NCI-H226 (cell line): ENCODE results near the gene OR11A1.

Experiments
- DNase-seq: peaks from one replicate; pipeline ENCODE4 v3.0.0-alpha.2; 2015

The OR11A1 gene, protein sequence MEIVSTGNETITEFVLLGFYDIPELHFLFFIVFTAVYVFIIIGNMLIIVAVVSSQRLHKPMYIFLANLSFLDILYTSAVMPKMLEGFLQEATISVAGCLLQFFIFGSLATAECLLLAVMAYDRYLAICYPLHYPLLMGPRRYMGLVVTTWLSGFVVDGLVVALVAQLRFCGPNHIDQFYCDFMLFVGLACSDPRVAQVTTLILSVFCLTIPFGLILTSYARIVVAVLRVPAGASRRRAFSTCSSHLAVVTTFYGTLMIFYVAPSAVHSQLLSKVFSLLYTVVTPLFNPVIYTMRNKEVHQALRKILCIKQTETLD

GRCh38 chr6:29456971-29457370 lies at the start of gene OR11A1, which contains the start of gene OR2H1:
OR11A1 (minus strand) TSS chr6:29457071; CDS start chr6:29427641, 29,430 bp downstream.
OR2H1 (plus strand) TSS chr6:29457155; CDS start chr6:29461770, 4,615 bp downstream.
- DNase-seq, result no peak

GRCh38 chr6:29506446-29507067 lies 49.7 kb upstream of the OR11A1 start:
- no peak for DNase-seq

DNA sequence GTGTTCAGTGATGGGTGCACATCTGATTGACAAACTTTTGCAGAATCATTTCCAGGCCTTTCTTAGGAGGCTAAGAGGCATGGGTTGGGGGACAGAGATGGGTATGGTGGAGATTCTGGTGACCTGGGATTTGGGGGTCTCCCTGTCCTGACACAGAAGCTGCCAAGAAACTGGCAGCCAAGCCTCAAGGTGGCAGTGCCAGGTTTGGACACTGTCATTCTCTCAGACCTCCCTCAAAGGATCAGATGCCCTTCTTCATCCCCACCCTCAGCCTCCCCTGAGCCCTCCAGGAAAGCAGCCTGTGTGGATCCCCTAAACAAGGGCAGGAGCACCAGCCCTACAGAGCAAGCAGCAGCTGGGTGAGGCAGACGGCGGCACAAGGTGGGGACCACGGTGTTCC lies 48.9 kb upstream of the OR11A1 start:
- DNase-seq, result no peak

GRCh38 chr6:29504961-29505360 lies 48.1 kb upstream of the OR11A1 start:
- no peak for DNase-seq

- DNase-seq, result peak; percentile 16
Observed at GRCh38 chr6:29502597-29502996, 45.7 kb upstream of the OR11A1 start.

DNA sequence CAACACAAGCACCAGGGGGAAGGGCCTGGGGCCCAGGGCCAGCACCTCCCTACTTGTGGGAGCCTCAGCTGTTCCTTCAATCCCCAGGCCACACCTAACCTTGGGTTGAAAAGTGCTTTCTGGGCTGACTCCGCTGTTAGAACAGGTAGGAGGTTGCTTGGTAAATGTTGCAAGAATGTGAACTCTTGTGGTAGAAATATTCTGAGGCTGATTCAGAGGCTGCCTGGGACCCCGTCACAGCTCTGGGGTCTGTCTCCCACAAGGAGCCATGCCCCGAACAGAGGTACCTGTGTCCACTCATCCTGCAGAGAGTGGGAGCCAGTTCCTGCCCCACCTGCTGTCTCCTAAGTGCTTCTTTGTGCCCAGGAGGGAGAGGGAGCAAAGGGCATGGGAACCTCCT lies 45.3 kb upstream of the OR11A1 start:
- peak; percentile 16 for DNase-seq

GRCh38 chr6:29501106-29501505 lies 44.2 kb upstream of the OR11A1 start:
- DNase-seq, result no peak

DNA sequence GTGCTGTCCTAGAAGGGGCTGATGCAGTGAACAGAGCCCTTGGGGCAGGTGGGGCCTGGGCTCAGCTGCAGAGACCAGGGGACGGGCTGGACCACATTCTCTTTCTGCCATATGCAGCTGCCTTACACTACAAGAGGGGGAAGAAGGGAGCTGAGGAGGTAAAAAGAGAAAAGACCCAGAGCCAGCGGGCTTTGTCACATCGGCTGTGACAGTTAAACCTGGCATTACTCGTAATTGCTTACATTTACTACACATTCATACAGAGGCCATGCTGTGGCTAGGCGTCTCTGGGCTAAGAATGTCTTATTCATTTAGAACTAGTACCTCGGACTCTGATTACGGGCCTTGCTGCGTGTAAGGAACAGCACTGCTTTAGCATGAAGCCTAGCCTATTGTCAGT lies 43.7 kb upstream of the OR11A1 start:
- DNase-seq, result no peak

- DNase-seq, result no peak
Observed at GRCh38 chr6:29499704-29500103, 42.8 kb upstream of the OR11A1 start.

- DNase-seq, result no peak
Observed at GRCh38 chr6:29496961-29497360, 40.1 kb upstream of the OR11A1 start.

DNA sequence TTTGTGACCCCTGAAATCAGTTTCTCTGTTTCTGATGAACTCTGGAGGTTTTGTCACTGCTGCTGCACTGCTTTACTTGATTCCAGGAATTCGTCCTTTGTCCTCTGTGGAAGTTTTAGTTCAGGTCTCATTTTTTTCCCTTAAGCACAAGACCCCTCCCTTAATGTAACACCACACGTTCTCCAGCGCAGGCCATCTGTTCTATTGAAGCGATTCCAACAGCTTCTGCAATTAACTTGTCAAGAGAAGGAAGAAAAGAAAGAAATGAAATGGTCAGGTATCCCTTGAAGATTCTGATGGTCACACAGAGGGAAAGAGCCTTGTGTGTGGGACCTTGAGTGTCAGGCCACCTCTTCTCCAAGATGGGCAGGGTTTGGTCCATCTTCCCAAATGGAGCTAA lies 38.7 kb upstream of the OR11A1 start:
- no peak for DNase-seq

- no peak for DNase-seq
Observed at GRCh38 chr6:29494131-29494530, 37.3 kb upstream of the OR11A1 start.

DNA sequence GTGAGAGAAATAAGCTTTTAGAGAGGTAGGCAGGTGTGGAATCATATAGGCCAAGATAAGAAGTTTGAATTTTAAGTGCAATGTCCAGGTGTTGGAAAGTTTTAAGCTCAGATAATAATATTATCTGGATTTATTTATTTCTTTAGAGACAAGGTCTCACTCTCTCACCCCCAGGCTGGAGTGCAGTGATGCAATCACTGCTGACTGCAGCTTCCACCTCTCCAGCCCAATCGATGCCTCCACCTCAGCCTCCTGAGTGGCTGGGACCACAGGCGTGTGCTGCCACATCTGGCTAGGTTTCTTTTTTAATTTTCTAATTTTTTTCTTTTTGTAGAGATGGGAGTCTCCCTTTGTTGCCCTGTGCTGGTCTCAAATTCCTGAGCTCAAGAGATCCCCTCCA lies 36.4 kb upstream of the OR11A1 start:
- no peak for DNase-seq

DNA sequence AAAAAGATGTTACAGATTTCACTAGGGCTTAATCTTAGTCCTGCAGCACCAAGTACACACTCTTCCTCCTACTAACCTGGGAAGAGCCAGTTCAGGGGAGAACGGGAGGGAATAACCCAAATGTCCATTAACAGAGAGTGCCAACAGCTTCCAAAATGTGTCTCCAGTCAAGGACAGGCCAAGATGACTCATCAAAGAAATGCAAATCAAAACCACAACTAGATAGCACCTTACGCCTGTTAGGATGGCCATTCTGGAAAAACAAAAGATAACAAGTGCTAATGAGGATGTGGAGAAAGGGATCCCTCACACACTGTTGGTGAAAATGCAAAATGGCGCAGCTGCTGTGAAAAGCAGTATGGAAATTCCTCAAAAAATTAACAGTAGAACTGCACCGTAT lies 34.7 kb upstream of the OR11A1 start:
- no peak for DNase-seq

GRCh38 chr6:29490552-29490951 lies 33.7 kb upstream of the OR11A1 start:
- no peak for DNase-seq

- DNase-seq, result no peak
Observed at GRCh38 chr6:29490055-29490454, 33.2 kb upstream of the OR11A1 start.

DNA sequence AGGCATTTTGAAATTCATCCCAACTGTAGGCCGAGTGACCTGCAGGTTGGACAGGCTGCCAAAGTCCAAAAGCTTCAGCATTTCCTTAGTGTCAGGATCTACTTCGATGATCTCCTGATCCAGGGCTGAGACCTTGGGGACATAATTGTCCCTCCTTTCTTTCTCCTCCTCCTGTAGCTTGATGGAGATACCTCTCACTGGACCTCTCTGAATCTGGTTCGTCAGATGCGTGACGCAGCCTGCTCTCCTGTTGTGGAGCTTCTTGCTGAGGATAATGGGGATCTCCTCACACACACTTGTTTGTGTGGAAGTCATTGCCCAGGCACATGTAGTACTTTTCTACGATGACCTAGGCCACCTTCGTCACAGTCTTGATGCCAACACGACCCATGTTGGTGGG lies 32.4 kb upstream of the OR11A1 start:
- DNase-seq, result no peak

GRCh38 chr6:29488874-29489273 lies 32.0 kb upstream of the OR11A1 start:
- DNase-seq, result no peak

GRCh38 chr6:29487660-29488059 lies 30.8 kb upstream of the OR11A1 start, which contains the start of gene MAS1L:
MAS1L (minus strand) TSS chr6:29487956; CDS start chr6:29487902, 54 bp downstream.
- no peak for DNase-seq

DNA sequence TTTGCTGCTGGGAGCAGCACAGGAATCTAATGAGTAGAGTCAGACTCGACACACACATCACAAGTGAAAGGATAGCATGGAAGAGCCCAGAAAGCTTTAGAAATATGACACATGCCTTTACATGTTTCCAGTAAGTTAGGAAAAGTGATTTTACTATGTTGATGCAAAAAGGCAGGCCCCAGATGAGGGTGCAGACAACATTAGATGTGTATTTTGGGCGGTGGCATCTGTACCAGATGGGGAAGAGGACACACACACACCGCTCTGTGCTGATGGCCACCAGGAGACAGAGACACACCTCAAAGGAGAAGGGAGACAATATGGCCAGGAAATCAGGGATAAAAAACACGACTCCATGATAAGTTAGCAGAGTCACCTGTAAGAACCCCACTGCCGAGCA lies 30.3 kb upstream of the OR11A1 start:
- DNase-seq, result no peak

GRCh38 chr6:29486577-29486976 lies 29.7 kb upstream of the OR11A1 start:
- no peak for DNase-seq

GRCh38 chr6:29483735-29484134 lies 26.9 kb upstream of the OR11A1 start:
- DNase-seq, result no peak

DNA sequence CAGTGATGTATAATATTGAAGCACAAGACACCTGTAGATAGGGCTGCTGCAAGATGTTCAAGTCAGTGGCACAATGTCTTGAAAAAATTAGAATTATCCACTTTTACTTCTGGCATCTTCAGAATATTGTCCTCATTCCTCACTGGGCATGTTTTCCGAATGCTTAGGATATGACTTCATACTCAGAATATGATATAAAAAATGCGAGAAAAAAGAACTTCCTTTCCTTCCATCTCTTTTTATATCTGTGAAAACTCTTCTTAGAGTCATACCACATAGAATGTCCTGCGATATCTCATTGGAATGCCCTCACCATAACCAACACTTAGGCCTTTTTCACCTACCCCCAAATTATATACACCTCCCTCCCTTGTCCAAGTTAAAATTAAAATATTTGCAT lies 26.3 kb upstream of the OR11A1 start:
- peak; percentile 3 for DNase-seq

DNA sequence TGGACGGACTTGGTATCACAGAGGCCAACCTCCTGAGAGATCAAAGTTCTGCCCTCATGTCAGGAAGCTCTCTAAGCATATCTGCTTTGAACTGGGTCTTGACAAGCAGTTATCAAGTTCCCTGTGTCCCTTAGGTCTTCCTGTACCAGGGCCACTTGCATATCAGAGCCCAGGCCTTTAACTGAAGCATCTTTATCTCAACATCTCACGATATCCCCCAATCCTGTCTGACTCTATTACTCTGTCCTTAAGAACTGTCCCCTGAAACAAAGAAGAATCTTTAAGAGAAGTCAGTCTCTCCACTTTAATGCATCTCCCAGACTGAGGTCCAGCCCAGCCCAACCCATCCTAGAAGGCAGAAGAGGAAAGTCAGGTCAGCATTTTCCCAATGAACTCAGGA lies 22.7 kb upstream of the OR11A1 start:
- no peak for DNase-seq

DNA sequence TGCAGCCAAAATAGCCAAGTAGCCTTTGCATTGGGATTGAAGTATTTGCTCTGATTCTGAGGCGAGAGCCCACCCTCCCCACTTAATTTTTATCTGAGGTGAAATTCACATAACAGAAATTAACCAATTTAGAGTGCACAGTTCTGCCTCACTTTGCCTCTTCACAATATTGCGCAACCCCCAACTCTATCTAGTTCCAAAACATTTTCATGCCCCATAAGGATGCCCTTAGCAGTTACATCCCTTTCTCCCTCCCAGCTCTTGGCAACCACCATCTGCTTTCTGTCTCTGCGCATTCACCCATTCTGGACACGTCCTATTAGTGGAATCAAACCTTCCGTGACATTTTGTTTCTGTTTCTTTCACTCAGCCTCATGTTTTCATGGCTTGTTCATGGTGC lies 21.9 kb upstream of the OR11A1 start:
- no peak for DNase-seq
